ENCODE data around the gene TOB2. TPM values are rescaled to one million over a fixed set of nuclear protein-coding genes. Genes with fewer than 3 reads are reported as not detected.
"Not testable (repeated sequence)": the region's sequence is repeated elsewhere in the genome, so short reads cannot be mapped to it uniquely, and the experiment has no call there.

The TOB2 gene
- polyA plus RNA-seq, 6 donors from 2014 or later = 14.0 to 24.0 (median 22.2) TPM

GRCh38 chr22:41479671-41480396, 33.2 kb upstream of the TOB2 start:
- Mint-ChIP-seq H3K27ac (peak overlapping the region; percentile 78 to 98 (median 96)), H3K4me3 (peak overlapping the region; percentile 12 to 87 (median 79)), H3K36me3 (no peaks in the 10 kb centered on the region), H3K4me1 (peaks cover 56 to 82% (median 76%) of the 10 kb centered on the region in 3 donors), H3K27me3 (no peaks in the 10 kb centered on the region), H3K9me3 (no peaks in the 10 kb centered on the region)
- DNase-seq (no peak), ATAC-seq (ENCODE audit: low read depth in 2 of 2) (no peak)

GRCh38 chr22:41478891-41479521, 32.4 kb upstream of the TOB2 start:
- Mint-ChIP-seq H3K4me1 (peaks cover 55 to 78% (median 74%) of the 10 kb centered on the region in 3 donors), H3K36me3 (peaks cover 0 to 4% of the 10 kb centered on the region in 2 donors), H3K27me3 (no peaks in the 10 kb centered on the region), H3K9me3 (no peaks in the 10 kb centered on the region), H3K27ac (peak overlapping the region; percentile 78 to 98 (median 96)), H3K4me3 (peak overlapping the region; percentile 61 to 90 (median 82))
- peak; percentile 17 for DNase-seq
- peak; percentile 39 to 41 for ATAC-seq (ENCODE audit: low read depth in 2 of 2)

GRCh38 chr22:41478473-41478872, 31.9 kb upstream of the TOB2 start:
- Mint-ChIP-seq H3K27me3 (no peaks in the 10 kb centered on the region), H3K4me1 (peaks cover 56 to 79% (median 75%) of the 10 kb centered on the region in 3 donors), H3K27ac (peak overlapping the region; percentile 78 to 98 (median 96)), H3K4me3 (peak overlapping the region; percentile 61 to 90 (median 82)), H3K36me3 (peaks cover 0 to 9% of the 10 kb centered on the region in 2 donors), H3K9me3 (no peaks in the 10 kb centered on the region)
- DNase-seq = peak; percentile 61
- peak; percentile 76 to 85 for ATAC-seq (ENCODE audit: low read depth in 2 of 2)

GRCh38 chr22:41474872-41475451, 28.4 kb upstream of the TOB2 start:
- peaks cover 0 to 14% of the 10 kb centered on the region in 2 donors for H3K36me3 Mint-ChIP-seq
- peak overlapping the region in 1 of 8 donors; percentile 10 for H3K4me3 Mint-ChIP-seq
- ATAC-seq (ENCODE audit: low read depth in 2 of 2) (no peak), DNase-seq (no peak)
- H3K9me3 Mint-ChIP-seq = no peaks in the 10 kb centered on the region
- no peaks in the 10 kb centered on the region for H3K27me3 Mint-ChIP-seq
- H3K27ac Mint-ChIP-seq = peak overlapping the region in 5 of 6 donors; percentile 27 to 60 (median 49)
- peaks cover 36 to 66% (median 66%) of the 10 kb centered on the region in 3 donors for H3K4me1 Mint-ChIP-seq

- peaks cover 35 to 60% (median 58%) of the 10 kb centered on the region in 3 donors for H3K4me1 Mint-ChIP-seq
Measured at GRCh38 chr22:41471568-41471967, 25.0 kb upstream of the TOB2 start.

GRCh38 chr22:41470886-41471285, 24.3 kb upstream of the TOB2 start:
- peak overlapping the region in 5 of 6 donors; percentile 29 to 89 (median 71) for H3K27ac Mint-ChIP-seq
- H3K4me3 Mint-ChIP-seq = peak overlapping the region; percentile 4 to 94 (median 64)
- DNase-seq (no peak), ATAC-seq (ENCODE audit: low read depth in 2 of 2) (no peak)
- H3K27me3 Mint-ChIP-seq = no peaks in the 10 kb centered on the region
- peaks cover 35 to 55% (median 55%) of the 10 kb centered on the region in 3 donors for H3K4me1 Mint-ChIP-seq
- no peaks in the 10 kb centered on the region for H3K9me3 Mint-ChIP-seq
- H3K36me3 Mint-ChIP-seq = peaks cover 5 to 14% of the 10 kb centered on the region in 2 donors

More at GRCh38 chr22:41471568-41471967, 25.0 kb upstream of the TOB2 start:
- Mint-ChIP-seq H3K4me3 (peak overlapping the region in 1 of 8 donors; percentile 88), H3K27ac (peak overlapping the region in 2 of 6 donors; percentile 67 to 71), H3K36me3 (peaks cover 5 to 14% of the 10 kb centered on the region in 2 donors), H3K27me3 (no peaks in the 10 kb centered on the region), H3K9me3 (no peaks in the 10 kb centered on the region)
- no peak for DNase-seq
- no peak for ATAC-seq (ENCODE audit: low read depth in 2 of 2)

- no peak for DNase-seq
- Mint-ChIP-seq H3K4me3 (peak overlapping the region; percentile 88 to 98 (median 94)), H3K36me3 (peaks cover 5 to 16% of the 10 kb centered on the region in 2 donors), H3K27ac (peak overlapping the region; percentile 98 to 100 (median 100)), H3K27me3 (no peaks in the 10 kb centered on the region), H3K9me3 (no peaks in the 10 kb centered on the region), H3K4me1 (peaks cover 39 to 52% (median 48%) of the 10 kb centered on the region in 3 donors)
- peak in 1 of 2 donors; percentile 9 for ATAC-seq (ENCODE audit: low read depth in 2 of 2)
Measured at GRCh38 chr22:41469218-41469851, 22.7 kb upstream of the TOB2 start.

- Mint-ChIP-seq H3K4me3 (peak within 1 kb of the TSS; percentile 88 to 98 (median 94)), H3K27me3 (no peaks in the 10 kb centered on the region), H3K27ac (peak within 1 kb of the TSS; percentile 98 to 100 (median 100)), H3K36me3 (peaks cover 5 to 13% of the 10 kb centered on the region in 2 donors), H3K4me1 (peaks cover 37 to 47% (median 41%) of the 10 kb centered on the region in 3 donors), H3K9me3 (no peaks in the 10 kb centered on the region)
- DNase-seq (peak; percentile 98), ATAC-seq (ENCODE audit: low read depth in 2 of 2) (peak; percentile 87 to 88)
Measured at GRCh38 chr22:41468381-41469217, 22.0 kb upstream of the TOB2 start, which contains the start of the genes ACO2 and PHF5A. ACO2 (plus strand) TSS chr22:41469117; CDS start chr22:41469147, 30 bp downstream. PHF5A (minus strand) TSS chr22:41468692; CDS start chr22:41468653, 39 bp downstream.

GRCh38 chr22:41461901-41462300, 15.3 kb upstream of the TOB2 start:
- Mint-ChIP-seq H3K9me3 (no peaks in the 10 kb centered on the region), H3K27me3 (no peaks in the 10 kb centered on the region), H3K4me1 (peaks cover 6 to 15% (median 13%) of the 10 kb centered on the region in 3 donors), H3K36me3 (peaks cover under 1 to 12% of the 10 kb centered on the region in 2 donors), H3K27ac (no peak overlapping the region), H3K4me3 (peak overlapping the region in 1 of 8 donors; percentile 41)
- no peak for DNase-seq
- ATAC-seq (ENCODE audit: low read depth in 2 of 2) = no peak

GRCh38 chr22:41460071-41460470, 13.5 kb upstream of the TOB2 start:
- H3K4me1 Mint-ChIP-seq = peaks cover 6 to 14% (median 13%) of the 10 kb centered on the region in 3 donors
- peaks cover 0 to 12% of the 10 kb centered on the region in 2 donors for H3K36me3 Mint-ChIP-seq
- DNase-seq; H3K9me3 Mint-ChIP-seq; ATAC-seq (ENCODE audit: low read depth in 2 of 2); H3K4me3 Mint-ChIP-seq; H3K27me3 Mint-ChIP-seq: not testable (repeated sequence)
- H3K27ac Mint-ChIP-seq = peak overlapping the region in 1 of 6 donors; percentile 47

GRCh38 chr22:41459431-41459830, 12.8 kb upstream of the TOB2 start:
- peaks cover 6 to 14% (median 10%) of the 10 kb centered on the region in 3 donors for H3K4me1 Mint-ChIP-seq
- no peak overlapping the region for H3K27ac Mint-ChIP-seq
- H3K4me3 Mint-ChIP-seq = no peak overlapping the region
- H3K9me3 Mint-ChIP-seq = no peaks in the 10 kb centered on the region
- H3K27me3 Mint-ChIP-seq = no peaks in the 10 kb centered on the region
- H3K36me3 Mint-ChIP-seq = peaks cover 0 to 10% of the 10 kb centered on the region in 2 donors
- no peak for DNase-seq
- no peak for ATAC-seq (ENCODE audit: low read depth in 2 of 2)

- no peaks in the 10 kb centered on the region for H3K9me3 Mint-ChIP-seq
Measured at GRCh38 chr22:41458161-41458728, 11.6 kb upstream of the TOB2 start.

More at GRCh38 chr22:41458161-41458728, 11.6 kb upstream of the TOB2 start:
- no peak for ATAC-seq (ENCODE audit: low read depth in 2 of 2)
- H3K4me1 Mint-ChIP-seq = peaks cover 6 to 14% (median 6%) of the 10 kb centered on the region in 3 donors
- peaks cover 0 to 5% of the 10 kb centered on the region in 2 donors for H3K36me3 Mint-ChIP-seq
- peak overlapping the region in 3 of 6 donors; percentile 47 to 66 (median 61) for H3K27ac Mint-ChIP-seq
- H3K4me3 Mint-ChIP-seq = no peak overlapping the region
- H3K27me3 Mint-ChIP-seq = no peaks in the 10 kb centered on the region
- no peak for DNase-seq

Data from naive B cell (primary cell).